H1 (cell line): ENCODE data around the gene CCDC78. TPM values are rescaled to one million over a fixed set of nuclear protein-coding genes. Genes with fewer than 3 reads are reported as not detected.

ENCODE experiments used
- CBX5 ChIP-seq: fragments of 300-800, 300-1000 bp; sonication (generic); IDR thresholded peaks from 2 replicates; pipeline ENCODE4 v1.7.1; 2016; ENCODE audit warnings: antibody characterized with exemption, low read length, low read depth
- CEBPB ChIP-seq: IDR thresholded peaks from 2 replicates; pipeline ENCODE4 v1.6.1; 2012; ENCODE audit warnings: low read depth, low read length
- CHD1 ChIP-seq: IDR thresholded peaks from 2 replicates; pipeline ENCODE4 v1.6.1; 2012; ENCODE audit warnings: low read depth, low read length, improper control_type of control experiment
- E2F6 ChIP-seq: IDR thresholded peaks from 2 replicates; pipeline ENCODE4 v1.6.1; 2012; ENCODE audit warnings: inconsistent platforms
- EGR1 ChIP-seq: IDR thresholded peaks from 2 replicates; pipeline ENCODE4 v1.6.1; 2011; ENCODE audit warnings: low read depth, low read length, borderline replicate concordance
- JUN ChIP-seq: IDR thresholded peaks from 2 replicates; pipeline ENCODE4 v1.6.1; 2011; ENCODE audit warnings: low read depth, mild to moderate bottlenecking, improper control_type of control experiment, low read length
- MAX ChIP-seq: IDR thresholded peaks from 2 replicates; pipeline ENCODE4 v1.6.1; 2012; ENCODE audit warnings: inconsistent platforms
- NRF1 ChIP-seq: IDR thresholded peaks from 2 replicates; pipeline ENCODE4 v1.6.1; 2011; ENCODE audit warnings: mild to moderate bottlenecking, low read depth, low read length, improper control_type of control experiment
- SP4 ChIP-seq: IDR thresholded peaks from 2 replicates; pipeline ENCODE4 v1.6.1; 2012; ENCODE audit warnings: low read length, inconsistent platforms
- TAF1 ChIP-seq: IDR thresholded peaks from 2 replicates; pipeline ENCODE4 v1.6.1; 2011; ENCODE audit warnings: mild to moderate bottlenecking, low read depth, low read length
- TCF12 ChIP-seq: IDR thresholded peaks from 2 replicates; pipeline ENCODE4 v1.6.1; 2011; ENCODE audit warnings: low read depth, mild to moderate bottlenecking, low read length
- YY1 ChIP-seq: IDR thresholded peaks from 2 replicates; pipeline ENCODE4 v1.6.1; 2011; ENCODE audit warnings: low read depth, mild to moderate bottlenecking, low read length
- ZNF274 ChIP-seq: IDR thresholded peaks from 2 replicates; pipeline ENCODE4 v1.7.0; 2012; ENCODE audit warnings: low read length, borderline replicate concordance; ENCODE audit errors: extremely low read depth
- polyA plus RNA-seq, 7 experiments: library from polyadenylated mRNA; depleted of rRNA in 3 of 7; stranded (reverse) in 5 of 7; unstranded in 2 of 7; fragments of >200 nt in 5 of 7; fragments of 200-250 nt in 2 of 7; gene quantifications; 1 replicate in 5 of 7; 2 replicates in 1 of 7; 4 replicates in 1 of 7; pipeline versions ENCODE4 v1.2.1 to v1.2.3, GENCODE V29; 2011 to 2013; ENCODE audit warnings: missing spikeins in 2 of 7, mixed read lengths in 2 of 7
- total RNA-seq: library from RNA; stranded (reverse); fragmentation: NEBNext Ultra II Directional; extraction: Animal tissue kit (Norgen Biotek cat#: 25700); gene quantifications from 2 replicates; pipeline ENCODE4 v1.2.1, GENCODE V29; 2021

CCDC78 gene
- total and polyA plus RNA-seq, 2 of the 8 experiments (the other 6 are each of a cell fraction or from before 2014, with no cell fraction given): 7.1 to 8.5 TPM

DNA sequence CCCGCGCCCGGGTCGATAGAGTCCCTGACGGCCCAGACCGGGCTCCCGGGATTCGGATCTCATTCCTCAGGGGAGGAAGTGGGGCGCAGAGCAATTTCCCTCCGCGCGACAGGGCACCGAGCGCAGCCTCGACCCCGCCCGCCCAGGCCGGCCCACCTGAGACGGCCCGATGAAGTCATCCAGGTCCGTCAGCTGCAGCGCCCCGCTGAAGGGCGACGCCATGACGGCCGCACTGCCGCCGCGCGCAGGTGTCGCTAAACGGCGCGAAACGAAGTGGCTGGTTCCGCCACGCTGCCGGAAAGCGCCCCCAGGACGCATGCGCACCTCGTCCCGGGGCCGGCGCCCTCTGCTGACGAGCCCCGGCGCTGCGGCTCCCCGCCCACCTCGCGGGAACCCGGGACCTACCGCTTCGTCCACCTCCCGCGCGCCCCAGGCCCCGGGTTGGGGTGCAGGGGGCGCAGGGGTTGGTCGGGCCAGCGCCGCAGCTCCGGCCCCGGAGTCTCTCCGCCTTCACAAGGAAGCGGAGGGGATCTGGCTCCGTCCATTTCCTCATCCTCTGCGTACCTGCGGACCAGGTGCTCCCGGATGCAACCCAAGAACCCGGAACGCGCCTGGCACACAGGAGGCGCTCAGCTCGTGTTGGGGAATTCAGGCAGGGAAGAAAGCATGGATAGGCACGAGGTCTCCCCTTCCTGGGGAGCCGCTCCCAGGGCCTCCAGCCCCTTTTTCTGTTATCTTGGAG, 14.7 kb upstream of the CCDC78 start, which contains the start of gene CIAO3 (continued):
- TF ChIP-seq TCF12 (no peak), YY1 (peak; percentile 94), NRF1 (peak; percentile 82), E2F6 (peak; percentile 93), CEBPB (no peak), EGR1 (peak; percentile 35; the same call in 1 of the 2 replicates), ZNF274 (no peak), JUN (no peak; the same call in 1 of the 2 replicates), SP4 (peak; percentile 74; the same call in 1 of the 2 replicates), MAX (peak; percentile 91), CBX5 (no peak), TAF1 (peak; percentile 77; the same call in 1 of the 2 replicates), CHD1 (no peak)
